OCI-LY3 (cell line): ENCODE results near the gene CEP85L.

ENCODE experiments used
- EZH2phosphoT487 ChIP-seq: fragments of 200-600 bp; shearing (Covaris generic); IDR thresholded peaks from 2 replicates; pipeline ENCODE4 v1.6.1; 2018; ENCODE audit warnings: antibody characterized with exemption, mixed run types, low read depth
- TF ChIP-seq, protein P1 (sequence below): fragments of 200-600, 300-600 bp; sonication (generic); IDR thresholded peaks from 2 replicates; pipeline ENCODE4 v1.5.1; 2014; ENCODE audit warnings: antibody characterized with exemption, low read length, low read depth

DNA sequence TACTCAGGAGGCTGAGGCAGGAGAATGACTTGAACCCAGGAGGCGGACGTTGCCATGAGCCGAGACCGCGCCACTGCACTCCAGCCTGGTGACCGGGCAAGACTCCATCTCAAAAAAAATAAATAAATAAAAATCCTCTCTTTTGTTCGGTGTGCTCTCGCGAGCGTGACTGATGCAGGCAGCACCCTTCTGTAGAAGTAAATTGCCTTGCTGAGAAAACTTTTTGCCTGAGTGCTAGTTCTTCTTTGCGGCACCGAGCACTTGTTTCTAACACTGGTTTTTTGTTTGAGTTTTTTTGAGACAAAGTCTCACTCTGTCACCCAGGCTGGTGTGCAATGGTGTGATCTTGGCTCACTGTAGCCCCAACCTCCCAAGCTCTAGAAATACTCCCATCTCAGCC, 72.8 kb downstream of the CEP85L start:
- TF ChIP-seq, protein P1, sequence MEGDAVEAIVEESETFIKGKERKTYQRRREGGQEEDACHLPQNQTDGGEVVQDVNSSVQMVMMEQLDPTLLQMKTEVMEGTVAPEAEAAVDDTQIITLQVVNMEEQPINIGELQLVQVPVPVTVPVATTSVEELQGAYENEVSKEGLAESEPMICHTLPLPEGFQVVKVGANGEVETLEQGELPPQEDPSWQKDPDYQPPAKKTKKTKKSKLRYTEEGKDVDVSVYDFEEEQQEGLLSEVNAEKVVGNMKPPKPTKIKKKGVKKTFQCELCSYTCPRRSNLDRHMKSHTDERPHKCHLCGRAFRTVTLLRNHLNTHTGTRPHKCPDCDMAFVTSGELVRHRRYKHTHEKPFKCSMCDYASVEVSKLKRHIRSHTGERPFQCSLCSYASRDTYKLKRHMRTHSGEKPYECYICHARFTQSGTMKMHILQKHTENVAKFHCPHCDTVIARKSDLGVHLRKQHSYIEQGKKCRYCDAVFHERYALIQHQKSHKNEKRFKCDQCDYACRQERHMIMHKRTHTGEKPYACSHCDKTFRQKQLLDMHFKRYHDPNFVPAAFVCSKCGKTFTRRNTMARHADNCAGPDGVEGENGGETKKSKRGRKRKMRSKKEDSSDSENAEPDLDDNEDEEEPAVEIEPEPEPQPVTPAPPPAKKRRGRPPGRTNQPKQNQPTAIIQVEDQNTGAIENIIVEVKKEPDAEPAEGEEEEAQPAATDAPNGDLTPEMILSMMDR, result no peak
- TF ChIP-seq EZH2phosphoT487, result no peak
